Fibroblast of lung (primary cell): ENCODE data around the gene SLC26A8. TPM values are rescaled to one million over a fixed set of nuclear protein-coding genes. Genes with fewer than 3 reads are reported as not detected.

Experiments
- DNase-seq, 2 donors: peaks; one replicate each; pipeline versions ENCODE4 v3.0.0 to v3.0.0-alpha.2; 2010; ENCODE audit warnings: low read depth in 2 of 2
- H2AFZ ChIP-seq: 2 replicates; pipeline ENCODE4 v1.5.1; 2012; ENCODE audit warnings: low read length, control low read depth, inconsistent platforms
- H3K27ac ChIP-seq: 2 replicates; pipeline ENCODE4 v1.5.1; 2011; ENCODE audit warnings: low read length, control low read depth; ENCODE audit not compliant: insufficient read depth
- H3K27me3 ChIP-seq: 2 replicates; pipeline ENCODE4 v1.5.1; 2011; ENCODE audit warnings: mild to moderate bottlenecking, low read length; ENCODE audit not compliant: control insufficient read depth, insufficient read depth
- H3K36me3 ChIP-seq: 2 replicates; pipeline ENCODE4 v1.5.1; 2011; ENCODE audit warnings: low read length; ENCODE audit not compliant: control insufficient read depth, insufficient read depth
- H3K4me1 ChIP-seq: 2 replicates; pipeline ENCODE4 v1.5.1; 2011; ENCODE audit warnings: low read length; ENCODE audit not compliant: control insufficient read depth, insufficient read depth; ENCODE audit errors: extremely low read depth
- H3K4me2 ChIP-seq: 2 replicates; pipeline ENCODE4 v1.5.1; 2011; ENCODE audit warnings: low read length, control low read depth; ENCODE audit not compliant: insufficient read depth; ENCODE audit errors: extremely low read depth
- H3K4me3 ChIP-seq, 4 experiments: fragments of 200-600 bp in 1 of 4; sonication (generic) in 1 of 4; replicated peaks in 1 of 4; 2 replicates each; pipeline ENCODE4 v1.5.1; 2011 to 2016; ENCODE audit warnings: low read length in 4 of 4, low read depth in 3 of 4, mild to moderate bottlenecking in 3 of 4, control low read depth in 2 of 4, inconsistent platforms in 1 of 4, mixed read lengths in 1 of 4; ENCODE audit not compliant: insufficient read depth in 1 of 4; ENCODE audit errors: control extremely low read depth in 1 of 4
- H3K79me2 ChIP-seq: 2 replicates; pipeline ENCODE4 v1.5.1; 2012; ENCODE audit warnings: mild to moderate bottlenecking, low read length, inconsistent platforms; ENCODE audit not compliant: control insufficient read depth, insufficient read depth
- H3K9ac ChIP-seq: 2 replicates; pipeline ENCODE4 v1.5.1; 2011; ENCODE audit warnings: mild to moderate bottlenecking, low read length, control low read depth; ENCODE audit not compliant: insufficient read depth
- H3K9me3 ChIP-seq: 2 replicates; pipeline ENCODE4 v1.5.1; 2012; ENCODE audit warnings: low read depth, low read length; ENCODE audit not compliant: control insufficient read depth, insufficient read depth
- H4K20me1 ChIP-seq: 2 replicates; pipeline ENCODE4 v1.5.1; 2011; ENCODE audit warnings: low read length; ENCODE audit not compliant: control insufficient read depth, insufficient read depth; ENCODE audit errors: extremely low read depth
- CTCF ChIP-seq, 2 donors: IDR thresholded peaks in 1 of 2; conservative IDR thresholded peaks in 1 of 2; 1 replicate in 1 of 2; 2 replicates in 1 of 2; pipeline ENCODE4 v1.5.1; 2011 to 2012; ENCODE audit warnings: low read length in 2 of 2, control low read depth in 1 of 2, inconsistent platforms in 1 of 2, low read depth in 1 of 2, mild to moderate bottlenecking in 1 of 2
- EZH2 ChIP-seq: IDR thresholded peaks from 2 replicates; pipeline ENCODE4 v1.5.1; 2012; ENCODE audit warnings: low read length, control low read depth, mild to moderate bottlenecking; ENCODE audit errors: missing control alignments
- polyA plus RNA-seq, 2 donors: library from polyadenylated mRNA; depleted of rRNA in 1 of 2; stranded (reverse) in 1 of 2; unstranded in 1 of 2; fragments of >200 nt; gene quantifications; 2 replicates each; pipeline ENCODE4 v1.2.1, GENCODE V29; 2011 to 2012; ENCODE audit warnings: missing spikeins in 1 of 2
- total RNA-seq: library from RNA; depleted of rRNA; stranded (reverse); fragments of >200 nt; gene quantifications from 2 replicates; pipeline ENCODE4 v1.2.1, GENCODE V29; 2014

Gene SLC26A8
- total and polyA plus RNA-seq, 2 donors (not counting 1 experiment from before 2014, with no cell fraction given), result not detected

DNA sequence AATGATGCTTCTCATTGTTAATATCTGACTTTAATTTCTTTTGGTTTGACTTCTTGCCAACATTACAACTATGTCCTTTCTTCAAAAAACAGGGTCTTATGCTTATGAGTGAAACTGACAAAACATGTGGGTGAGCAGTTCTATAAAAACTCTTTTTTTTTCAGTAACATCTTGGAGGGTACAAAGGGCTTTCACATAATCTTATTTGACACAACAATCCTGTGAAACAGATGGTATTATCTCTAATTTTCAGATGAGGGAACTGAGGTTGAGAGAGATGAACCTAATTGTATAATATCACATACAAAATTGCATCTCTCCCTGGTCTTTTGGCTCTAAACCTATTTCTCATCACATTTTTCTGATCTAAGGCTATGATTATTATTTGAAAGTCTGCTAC lies 41.5 kb upstream of the SLC26A8 start:
- Histone ChIP-seq H2AFZ (no peak overlapping the region), H3K36me3 (no peaks in the 10 kb centered on the region), H3K79me2 (peaks cover 55% of the 10 kb centered on the region), H3K27me3 (no peaks in the 10 kb centered on the region), H3K27ac (no peak overlapping the region), H4K20me1 (no peaks in the 10 kb centered on the region), H3K9ac (no peak overlapping the region), H3K9me3 (no peaks in the 10 kb centered on the region), H3K4me2 (no peak overlapping the region), H3K4me1 (no peaks in the 10 kb centered on the region), H3K4me3 (no peak overlapping the region)
- no peak for DNase-seq
- no peak for TF ChIP-seq CTCF (conservative IDR thresholded peaks at IDR 0.05 in 1 of 2, IDR thresholded peaks at IDR 0.05 in 1 of 2; ENCODE audit: low read depth in 1 of 2, low read length in 2 of 2)
- TF ChIP-seq EZH2, result no peak

DNA sequence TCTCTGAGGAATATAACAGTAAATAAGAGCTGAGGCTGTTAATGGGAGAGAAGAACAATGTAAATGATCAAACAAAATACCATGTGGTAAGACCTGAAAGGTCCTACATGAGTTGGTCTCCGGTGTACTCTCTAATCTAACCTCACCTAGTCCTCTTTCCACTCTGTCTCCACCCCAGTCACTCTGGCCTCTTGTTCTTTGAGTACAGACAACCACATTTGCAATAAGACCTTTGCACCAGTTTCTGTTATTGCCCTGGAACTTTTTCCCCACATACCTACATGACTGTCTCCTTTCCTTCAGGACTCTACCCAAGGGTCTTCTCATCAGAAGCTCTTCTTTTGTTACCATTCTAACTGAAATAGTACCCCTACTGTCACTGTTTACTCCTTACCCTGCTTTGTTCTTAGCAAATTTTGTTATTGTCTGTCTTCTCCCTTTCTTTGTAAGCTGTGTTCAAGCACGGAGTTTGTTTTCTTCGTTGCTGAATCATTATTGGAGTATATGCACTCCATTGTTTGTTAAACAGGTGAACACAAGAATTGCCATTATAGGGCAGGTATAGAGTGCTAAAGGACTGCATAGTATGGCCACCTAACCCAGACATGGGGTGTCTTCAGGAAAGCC lies 40.4 kb upstream of the SLC26A8 start:
- no peak overlapping the region for H3K9ac ChIP-seq
- no peaks in the 10 kb centered on the region for H3K4me1 ChIP-seq
- TF ChIP-seq CTCF (conservative IDR thresholded peaks at IDR 0.05 in 1 of 2, IDR thresholded peaks at IDR 0.05 in 1 of 2; ENCODE audit: low read depth in 1 of 2, low read length in 2 of 2) (no peak), EZH2 (no peak)
- no peak overlapping the region for H2AFZ ChIP-seq
- no peak overlapping the region for H3K4me3 ChIP-seq
- no peaks in the 10 kb centered on the region for H3K36me3 ChIP-seq
- no peak overlapping the region for H3K4me2 ChIP-seq
- no peak overlapping the region for H3K27ac ChIP-seq
- peaks cover 49% of the 10 kb centered on the region for H3K79me2 ChIP-seq
- DNase-seq, result no peak
- H4K20me1 ChIP-seq, result no peaks in the 10 kb centered on the region
- H3K9me3 ChIP-seq, result no peaks in the 10 kb centered on the region
- no peaks in the 10 kb centered on the region for H3K27me3 ChIP-seq

DNA sequence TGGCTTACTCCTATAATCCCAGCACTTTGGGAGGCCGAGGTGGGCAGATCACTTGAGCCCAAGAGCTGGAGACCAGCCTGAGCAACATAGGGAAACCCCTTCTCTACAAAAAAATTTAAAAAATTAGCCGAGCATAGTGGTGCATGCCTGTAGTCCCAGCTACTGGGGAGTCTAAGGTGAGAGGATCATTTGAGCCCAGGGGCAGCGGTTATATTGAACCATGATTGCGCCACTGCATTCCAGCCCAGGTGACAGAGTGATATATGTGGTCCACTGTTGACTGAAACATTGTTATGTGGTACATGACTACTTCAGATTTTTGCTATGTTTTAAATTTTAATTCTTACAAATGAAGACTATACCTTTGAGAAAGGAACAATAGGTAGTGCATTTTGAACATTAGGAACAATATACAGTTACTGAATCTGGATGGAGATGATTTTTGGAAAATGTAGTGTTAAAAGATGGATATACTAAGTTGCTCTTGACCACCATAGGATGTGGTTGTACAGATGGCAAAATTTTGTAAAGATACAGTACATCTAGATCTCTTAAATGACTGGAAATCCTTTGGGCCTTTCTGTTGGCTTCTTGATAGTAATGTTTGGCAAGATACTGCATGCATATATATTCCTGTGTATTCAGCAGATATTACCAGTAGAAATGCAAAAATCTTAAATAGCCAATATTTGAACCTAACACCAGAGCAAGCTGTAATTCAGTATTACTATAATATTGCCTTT lies 39.0 kb upstream of the SLC26A8 start:
- Histone ChIP-seq H3K9me3 (no peaks in the 10 kb centered on the region), H2AFZ (no peak overlapping the region), H4K20me1 (no peaks in the 10 kb centered on the region), H3K27ac (no peak overlapping the region), H3K27me3 (no peaks in the 10 kb centered on the region), H3K79me2 (peaks cover 45% of the 10 kb centered on the region), H3K4me1 (no peaks in the 10 kb centered on the region), H3K4me2 (no peak overlapping the region), H3K36me3 (no peaks in the 10 kb centered on the region), H3K9ac (no peak overlapping the region), H3K4me3 (no peak overlapping the region)
- TF ChIP-seq EZH2, result no peak
- no peak for TF ChIP-seq CTCF (conservative IDR thresholded peaks at IDR 0.05 in 1 of 2, IDR thresholded peaks at IDR 0.05 in 1 of 2; ENCODE audit: low read depth in 1 of 2, low read length in 2 of 2)
- DNase-seq, result no peak
